ENCODE measurements around the gene KCNC3.

Gene KCNC3

DNA sequence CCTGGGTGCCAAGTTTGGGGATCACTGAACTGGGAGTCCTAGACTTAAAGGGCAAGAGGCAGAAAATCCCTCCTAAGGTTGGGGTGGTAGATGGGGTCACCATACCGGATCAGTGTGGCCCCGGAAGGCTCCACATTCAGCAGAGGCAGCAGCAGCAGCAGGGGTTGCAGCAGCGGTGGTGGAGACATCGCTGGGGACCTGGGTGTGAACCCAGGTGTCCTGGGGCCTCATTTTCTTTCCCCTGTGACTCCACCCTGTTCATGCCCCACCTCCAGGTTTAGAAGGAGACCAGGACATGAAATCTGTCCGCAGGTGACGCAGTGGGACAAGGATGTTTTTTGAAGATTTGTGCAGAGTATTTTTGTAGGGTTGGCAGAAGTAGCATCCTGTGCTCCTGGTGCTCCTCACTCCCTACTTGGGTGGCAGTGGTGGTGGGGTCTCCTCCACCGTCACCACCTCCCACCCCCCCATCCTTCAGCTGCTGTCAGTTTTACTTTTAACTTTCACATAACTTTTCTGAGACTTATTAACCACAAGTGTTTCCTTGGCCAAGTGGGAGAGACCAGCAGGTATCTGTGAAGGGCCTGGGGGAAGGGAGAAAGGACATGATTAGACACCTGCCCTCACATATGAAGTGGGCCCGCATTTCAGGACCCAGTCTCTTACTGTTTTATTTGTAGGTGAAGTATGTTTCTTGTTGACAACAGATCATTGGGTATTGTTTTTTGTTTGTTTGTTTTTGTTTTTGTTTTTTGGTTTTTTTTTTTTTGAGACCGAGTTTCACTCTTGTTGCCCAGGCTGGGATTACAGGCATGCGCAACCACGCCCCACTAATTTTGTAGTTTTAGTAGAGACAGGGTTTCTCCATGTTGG, 36.5 kb upstream of the KCNC3 start, which contains the start of gene NAPSA:
TSS of gene NAPSA (minus strand) at position 206 of the 873 bp plus-strand sequence. CDS start at position 188, 18 bp downstream.
- H3K9me3 ChIP-seq (ENCODE audit: control insufficient read depth in 1 of 2, low read length in 2 of 2), result no peaks in the 10 kb centered on the region
- no peak within 1 kb of the TSS for H3K9ac ChIP-seq (ENCODE audit: low read depth in 1 of 2, low read length in 2 of 2)
- H3K36me3 ChIP-seq (ENCODE audit: control insufficient read depth in 1 of 2, insufficient read depth in 2 of 2, low read length in 2 of 2), result no peaks in the 10 kb centered on the region
- H3K4me3 ChIP-seq (ENCODE audit: low read depth in 1 of 2, low read length in 2 of 2), result no peak within 1 kb of the TSS
- H3K27me3 ChIP-seq (ENCODE audit: control insufficient read depth in 1 of 2, insufficient read depth in 2 of 2, low read length in 2 of 2), result no peaks in the 10 kb centered on the region
- H3K4me1 ChIP-seq (ENCODE audit: control insufficient read depth in 1 of 2, insufficient read depth in 2 of 2, low read length in 2 of 2), result no peaks in the 10 kb centered on the region
- H3K27ac ChIP-seq (ENCODE audit: low read depth, low read length), result no peak within 1 kb of the TSS

DNA sequence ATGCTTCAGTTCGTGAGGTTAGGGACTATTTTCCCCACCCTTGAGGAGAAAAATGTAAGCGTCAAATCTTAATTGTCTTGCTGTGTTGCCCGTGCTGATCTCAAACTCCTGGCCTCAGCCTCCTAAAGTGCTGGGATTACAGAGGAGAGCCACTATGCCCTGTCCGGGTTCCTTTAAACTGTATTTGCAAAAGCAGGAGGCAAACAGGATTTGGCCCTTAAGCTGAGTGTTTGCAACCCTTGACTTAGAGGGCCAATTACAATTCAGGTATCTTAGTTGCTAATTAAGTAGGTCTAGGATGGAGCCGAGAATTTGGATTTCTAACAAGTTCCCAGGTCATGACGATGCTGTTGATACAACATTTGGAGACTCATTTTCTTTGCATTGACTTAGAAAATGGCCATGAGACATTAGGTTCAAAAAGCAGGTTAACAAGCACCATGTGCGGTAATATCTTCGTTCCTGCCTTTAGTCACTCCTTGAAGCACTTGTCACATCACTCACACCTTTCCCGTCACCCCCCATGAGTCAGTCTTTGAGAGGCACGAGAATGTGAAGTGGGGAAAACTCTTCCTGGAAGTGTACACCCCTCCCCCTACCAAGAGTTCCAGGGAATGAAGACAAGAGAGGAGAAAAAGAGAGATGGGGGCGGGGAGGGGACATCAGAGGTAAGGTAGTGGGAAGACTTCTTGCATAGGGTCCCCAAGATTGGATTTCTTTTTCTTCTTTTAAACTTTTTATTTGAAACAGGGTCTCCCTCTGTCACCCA, 33.7 kb upstream of the KCNC3 start:
- H3K9me3 ChIP-seq (ENCODE audit: control insufficient read depth in 1 of 2, low read length in 2 of 2), result no peaks in the 10 kb centered on the region
- no peak overlapping the region for H3K9ac ChIP-seq (ENCODE audit: low read depth in 1 of 2, low read length in 2 of 2)
- no peaks in the 10 kb centered on the region for H3K36me3 ChIP-seq (ENCODE audit: control insufficient read depth in 1 of 2, insufficient read depth in 2 of 2, low read length in 2 of 2)
- no peaks in the 10 kb centered on the region for H3K27me3 ChIP-seq (ENCODE audit: control insufficient read depth in 1 of 2, insufficient read depth in 2 of 2, low read length in 2 of 2)
- H3K4me3 ChIP-seq (ENCODE audit: low read depth in 1 of 2, low read length in 2 of 2), result no peak overlapping the region
- H3K27ac ChIP-seq (ENCODE audit: low read depth, low read length), result no peak overlapping the region
- H3K4me1 ChIP-seq (ENCODE audit: control insufficient read depth in 1 of 2, insufficient read depth in 2 of 2, low read length in 2 of 2), result peaks cover 0 to 1% of the 10 kb centered on the region in 2 donors

GRCh38 chr19:50362030-50362412, 32.8 kb upstream of the KCNC3 start:
- H3K9me3 ChIP-seq (ENCODE audit: control insufficient read depth in 1 of 2, low read length in 2 of 2), result no peaks in the 10 kb centered on the region
- no peaks in the 10 kb centered on the region for H3K36me3 ChIP-seq (ENCODE audit: control insufficient read depth in 1 of 2, insufficient read depth in 2 of 2, low read length in 2 of 2)
- H3K4me3 ChIP-seq (ENCODE audit: low read depth in 1 of 2, low read length in 2 of 2), result no peak overlapping the region
- H3K27me3 ChIP-seq (ENCODE audit: control insufficient read depth in 1 of 2, insufficient read depth in 2 of 2, low read length in 2 of 2), result no peaks in the 10 kb centered on the region
- H3K4me1 ChIP-seq (ENCODE audit: control insufficient read depth in 1 of 2, insufficient read depth in 2 of 2, low read length in 2 of 2), result peaks cover 0 to 7% of the 10 kb centered on the region in 2 donors
- no peak overlapping the region for H3K27ac ChIP-seq (ENCODE audit: low read depth, low read length)
- no peak overlapping the region for H3K9ac ChIP-seq (ENCODE audit: low read depth in 1 of 2, low read length in 2 of 2)

DNA sequence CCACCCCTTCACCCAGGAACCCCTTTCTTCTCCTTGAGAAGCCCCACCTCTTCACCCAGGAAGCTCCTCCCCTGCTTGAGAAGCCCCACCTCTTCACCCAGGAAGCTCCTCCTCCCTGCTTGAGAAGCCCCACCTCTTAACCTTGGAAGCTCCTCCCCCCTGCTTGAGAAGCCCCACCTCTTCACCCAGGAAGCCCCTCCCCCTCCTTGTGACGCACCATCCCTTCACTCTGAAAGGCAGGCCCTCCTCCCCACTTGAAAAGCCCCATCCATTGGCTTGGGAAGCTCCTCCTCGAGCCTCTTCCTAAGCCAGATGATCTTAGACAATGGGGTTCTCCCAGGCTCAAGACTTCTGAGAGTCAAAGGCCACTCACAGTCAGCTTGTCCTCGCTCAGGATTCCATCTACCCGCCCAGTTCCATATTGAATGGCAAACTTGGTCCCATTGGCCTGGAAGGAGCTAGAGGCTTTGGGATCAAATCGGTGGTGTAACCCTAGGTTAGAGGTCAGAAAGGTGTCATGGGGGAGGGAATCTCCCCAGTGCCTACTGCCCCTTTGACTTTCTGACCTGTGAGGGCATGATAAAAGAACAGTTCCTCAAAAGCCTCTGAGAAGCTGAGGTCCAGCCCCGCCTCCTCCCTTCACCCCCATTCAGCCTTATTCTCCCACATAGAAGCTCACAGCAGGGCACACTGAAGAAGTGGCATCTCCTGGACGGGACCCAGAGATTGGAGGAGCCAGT, 32.3 kb upstream of the KCNC3 start:
- no peaks in the 10 kb centered on the region for H3K27me3 ChIP-seq (ENCODE audit: control insufficient read depth in 1 of 2, insufficient read depth in 2 of 2, low read length in 2 of 2)
- no peaks in the 10 kb centered on the region for H3K36me3 ChIP-seq (ENCODE audit: control insufficient read depth in 1 of 2, insufficient read depth in 2 of 2, low read length in 2 of 2)
- no peaks in the 10 kb centered on the region for H3K9me3 ChIP-seq (ENCODE audit: control insufficient read depth in 1 of 2, low read length in 2 of 2)
- no peak overlapping the region for H3K9ac ChIP-seq (ENCODE audit: low read depth in 1 of 2, low read length in 2 of 2)
- H3K4me3 ChIP-seq (ENCODE audit: low read depth in 1 of 2, low read length in 2 of 2), result no peak overlapping the region
- H3K4me1 ChIP-seq (ENCODE audit: control insufficient read depth in 1 of 2, insufficient read depth in 2 of 2, low read length in 2 of 2), result peaks cover 0 to 7% of the 10 kb centered on the region in 2 donors
- H3K27ac ChIP-seq (ENCODE audit: low read depth, low read length), result no peak overlapping the region

DNA sequence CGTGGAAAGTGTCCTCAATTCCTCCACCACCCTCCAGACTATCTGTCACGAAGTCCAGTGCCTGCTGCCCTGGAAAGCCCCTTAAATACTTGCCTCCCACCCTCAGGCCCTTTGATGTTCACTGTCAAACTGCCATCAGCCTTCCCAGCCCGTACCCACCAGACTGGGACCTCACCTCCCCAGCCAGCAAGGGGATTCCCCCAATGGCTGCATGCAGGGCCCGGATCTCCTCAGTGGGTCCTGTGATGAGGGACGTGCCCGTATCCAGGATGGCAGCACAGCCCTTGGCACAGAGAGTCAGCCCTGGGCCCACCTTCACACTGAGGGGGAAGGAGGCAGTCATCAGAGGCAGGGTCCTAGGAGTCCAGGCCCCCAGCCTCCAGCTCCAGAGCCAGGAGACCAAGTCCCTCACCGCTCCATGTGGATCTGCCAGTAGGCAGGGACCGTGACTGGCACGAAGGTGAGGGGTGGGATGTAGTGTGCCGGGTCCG, 30.2 kb upstream of the KCNC3 start:
- Histone ChIP-seq H3K27ac (ENCODE audit: low read depth, low read length) (no peak overlapping the region), H3K9ac (ENCODE audit: low read depth in 1 of 2, low read length in 2 of 2) (no peak overlapping the region), H3K27me3 (ENCODE audit: control insufficient read depth in 1 of 2, insufficient read depth in 2 of 2, low read length in 2 of 2) (no peaks in the 10 kb centered on the region), H3K9me3 (ENCODE audit: control insufficient read depth in 1 of 2, low read length in 2 of 2) (no peaks in the 10 kb centered on the region), H3K4me3 (ENCODE audit: low read depth in 1 of 2, low read length in 2 of 2) (no peak overlapping the region), H3K36me3 (ENCODE audit: control insufficient read depth in 1 of 2, insufficient read depth in 2 of 2, low read length in 2 of 2) (no peaks in the 10 kb centered on the region), H3K4me1 (ENCODE audit: control insufficient read depth in 1 of 2, insufficient read depth in 2 of 2, low read length in 2 of 2) (peaks cover 0 to 7% of the 10 kb centered on the region in 2 donors)

DNA sequence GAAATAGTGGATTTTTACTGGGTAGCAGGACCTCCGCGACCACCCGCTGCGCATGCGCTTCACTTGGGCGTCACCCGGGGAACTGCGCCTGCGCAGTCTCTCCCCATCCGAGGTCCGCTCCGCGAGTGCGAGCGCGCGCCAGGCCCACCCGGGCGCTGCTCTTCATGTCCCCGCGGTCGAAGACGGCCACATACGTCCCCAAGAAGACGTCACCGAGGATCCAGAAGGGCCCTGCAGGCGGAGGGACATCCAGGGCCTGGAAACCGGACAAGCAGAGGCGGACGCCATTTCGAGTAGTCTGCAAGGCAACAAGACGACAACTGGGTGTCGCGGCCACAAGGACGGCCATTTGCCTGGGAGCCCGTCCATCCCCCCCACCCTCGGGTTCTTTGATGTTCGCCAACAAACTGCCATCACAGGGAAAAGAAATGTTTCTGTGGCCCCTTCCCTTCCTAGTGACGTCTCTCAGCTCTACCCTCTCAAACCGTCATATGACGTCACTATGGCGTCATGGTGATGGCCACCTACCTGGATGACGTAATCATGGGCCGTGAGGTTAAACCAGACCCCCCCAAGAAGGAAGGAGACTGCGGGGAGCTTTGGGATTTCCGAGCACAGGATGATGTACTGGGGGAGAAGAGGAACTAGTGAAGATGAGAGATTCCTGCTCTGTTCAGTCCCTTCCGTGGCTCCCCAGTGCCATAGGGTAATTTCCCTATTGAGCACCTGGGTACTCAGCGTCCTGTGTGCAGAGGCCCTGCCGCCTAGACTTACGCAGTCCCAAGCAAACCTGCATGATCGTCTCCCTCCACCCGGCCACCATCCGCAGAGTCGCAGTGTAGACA, 29.5 kb upstream of the KCNC3 start:
- H3K4me3 ChIP-seq (ENCODE audit: low read depth in 1 of 2, low read length in 2 of 2), result peak overlapping the region; percentile 45 to 67
- H3K4me1 ChIP-seq (ENCODE audit: control insufficient read depth in 1 of 2, insufficient read depth in 2 of 2, low read length in 2 of 2), result peaks cover 0 to 7% of the 10 kb centered on the region in 2 donors
- no peaks in the 10 kb centered on the region for H3K9me3 ChIP-seq (ENCODE audit: control insufficient read depth in 1 of 2, low read length in 2 of 2)
- H3K27me3 ChIP-seq (ENCODE audit: control insufficient read depth in 1 of 2, insufficient read depth in 2 of 2, low read length in 2 of 2), result no peaks in the 10 kb centered on the region
- H3K27ac ChIP-seq (ENCODE audit: low read depth, low read length), result no peak overlapping the region
- no peaks in the 10 kb centered on the region for H3K36me3 ChIP-seq (ENCODE audit: control insufficient read depth in 1 of 2, insufficient read depth in 2 of 2, low read length in 2 of 2)
- peak overlapping the region in 1 of 2 donors; percentile 51 for H3K9ac ChIP-seq (ENCODE audit: low read depth in 1 of 2, low read length in 2 of 2)

DNA sequence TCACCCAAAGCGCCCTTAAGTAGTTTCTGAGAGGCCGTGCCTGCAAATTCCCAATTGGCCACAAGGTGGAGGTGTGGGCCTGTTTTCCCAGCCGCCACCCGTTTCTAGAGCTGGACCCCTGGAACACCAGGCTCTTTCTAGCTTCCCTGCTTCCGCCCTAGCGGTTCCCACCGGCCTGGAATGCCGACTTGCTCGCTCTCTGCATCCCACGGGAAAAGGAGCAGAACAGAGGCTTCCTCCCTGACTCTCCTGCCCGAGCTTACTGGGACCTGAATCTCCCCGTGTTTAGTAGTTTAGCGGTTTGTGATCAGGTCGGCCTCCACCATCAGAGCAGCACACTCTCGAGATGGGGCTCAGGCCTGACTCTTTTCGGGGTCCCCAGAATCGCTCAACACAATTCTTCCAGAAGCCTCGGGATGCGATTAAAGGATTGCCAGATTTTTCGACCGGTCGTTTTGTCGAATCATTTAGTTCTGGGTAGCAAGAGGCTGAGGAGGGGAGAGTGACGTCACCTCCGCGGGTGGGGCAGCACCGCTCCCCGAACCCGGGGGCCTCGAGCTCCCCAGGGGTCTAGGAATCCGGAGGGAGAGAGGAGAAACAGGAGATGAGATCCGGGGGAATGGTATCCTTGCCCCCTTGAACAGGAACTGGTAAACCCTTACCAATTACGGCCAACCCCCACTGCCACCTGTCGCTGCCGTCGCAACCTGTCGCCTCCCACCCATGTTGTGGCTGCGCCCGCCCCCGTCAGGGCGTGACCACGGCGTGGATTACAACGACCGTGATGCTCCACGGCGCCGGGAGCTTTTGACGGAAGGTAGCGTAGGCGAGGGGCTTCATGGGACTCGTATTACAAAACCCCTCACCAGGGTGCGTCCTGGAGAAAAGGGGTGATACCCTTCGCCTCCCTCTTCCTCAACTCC, 28.3 kb upstream of the KCNC3 start:
- H3K27ac ChIP-seq (ENCODE audit: low read depth, low read length), result peak overlapping the region; percentile 53
- H3K27me3 ChIP-seq (ENCODE audit: control insufficient read depth in 1 of 2, insufficient read depth in 2 of 2, low read length in 2 of 2), result no peaks in the 10 kb centered on the region
- H3K4me3 ChIP-seq (ENCODE audit: low read depth in 1 of 2, low read length in 2 of 2), result peak overlapping the region; percentile 67 to 73
- no peaks in the 10 kb centered on the region for H3K36me3 ChIP-seq (ENCODE audit: control insufficient read depth in 1 of 2, insufficient read depth in 2 of 2, low read length in 2 of 2)
- H3K9ac ChIP-seq (ENCODE audit: low read depth in 1 of 2, low read length in 2 of 2), result peak overlapping the region; percentile 38 to 56
- H3K9me3 ChIP-seq (ENCODE audit: control insufficient read depth in 1 of 2, low read length in 2 of 2), result no peaks in the 10 kb centered on the region
- H3K4me1 ChIP-seq (ENCODE audit: control insufficient read depth in 1 of 2, insufficient read depth in 2 of 2, low read length in 2 of 2), result peaks cover 0 to 7% of the 10 kb centered on the region in 2 donors

- Histone ChIP-seq H3K9ac (ENCODE audit: low read depth in 1 of 2, low read length in 2 of 2) (no peak overlapping the region), H3K4me3 (ENCODE audit: low read depth in 1 of 2, low read length in 2 of 2) (no peak overlapping the region), H3K27ac (ENCODE audit: low read depth, low read length) (no peak overlapping the region)
Observed at GRCh38 chr19:50356691-50357177, 27.6 kb upstream of the KCNC3 start.

More at GRCh38 chr19:50356691-50357177, 27.6 kb upstream of the KCNC3 start:
- no peaks in the 10 kb centered on the region for H3K27me3 ChIP-seq (ENCODE audit: control insufficient read depth in 1 of 2, insufficient read depth in 2 of 2, low read length in 2 of 2)
- H3K4me1 ChIP-seq (ENCODE audit: control insufficient read depth in 1 of 2, insufficient read depth in 2 of 2, low read length in 2 of 2), result peaks cover 0 to 7% of the 10 kb centered on the region in 2 donors
- H3K36me3 ChIP-seq (ENCODE audit: control insufficient read depth in 1 of 2, insufficient read depth in 2 of 2, low read length in 2 of 2), result no peaks in the 10 kb centered on the region
- no peaks in the 10 kb centered on the region for H3K9me3 ChIP-seq (ENCODE audit: control insufficient read depth in 1 of 2, low read length in 2 of 2)

Measured in duodenal mucosa (tissue), 2 donors.